ENCODE data around the gene INAFM2.

INAFM2 gene

DNA sequence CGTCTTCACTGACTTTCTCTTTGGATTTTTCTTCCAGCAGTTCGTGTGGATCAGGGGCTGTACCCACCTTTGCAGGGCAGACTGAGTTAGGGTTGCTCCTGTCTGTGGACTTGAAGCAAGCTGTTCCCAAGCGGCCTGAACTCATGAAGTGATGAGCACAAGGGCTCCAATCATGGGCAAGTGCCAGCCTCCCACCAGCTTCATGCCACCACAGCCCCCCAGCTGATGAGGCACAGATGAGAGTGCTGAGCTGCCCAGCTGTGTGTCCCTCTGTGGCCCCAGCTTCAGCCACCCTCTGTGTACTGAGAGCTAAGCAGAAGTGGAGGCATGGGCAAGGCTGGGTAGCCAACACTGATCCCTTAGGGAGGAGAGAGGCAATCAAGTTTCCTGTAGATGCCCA lies 12.5 kb upstream of the INAFM2 start:
- Histone ChIP-seq H3K36me3 (ENCODE audit: control insufficient read depth, insufficient read depth, low read length) (no peaks in the 10 kb centered on the region), H3K27me3 (ENCODE audit: control insufficient read depth, insufficient read depth, low read length) (peaks cover 22% of the 10 kb centered on the region), H3K9me3 (ENCODE audit: control insufficient read depth, insufficient read depth, low read length) (no peaks in the 10 kb centered on the region), H3K4me3 (ENCODE audit: low read depth, low read length) (no peak overlapping the region), H3K4me1 (ENCODE audit: control insufficient read depth, insufficient read depth, low read length) (peaks cover 20% of the 10 kb centered on the region), H3K9ac (ENCODE audit: low read depth, low read length) (no peak overlapping the region)

DNA sequence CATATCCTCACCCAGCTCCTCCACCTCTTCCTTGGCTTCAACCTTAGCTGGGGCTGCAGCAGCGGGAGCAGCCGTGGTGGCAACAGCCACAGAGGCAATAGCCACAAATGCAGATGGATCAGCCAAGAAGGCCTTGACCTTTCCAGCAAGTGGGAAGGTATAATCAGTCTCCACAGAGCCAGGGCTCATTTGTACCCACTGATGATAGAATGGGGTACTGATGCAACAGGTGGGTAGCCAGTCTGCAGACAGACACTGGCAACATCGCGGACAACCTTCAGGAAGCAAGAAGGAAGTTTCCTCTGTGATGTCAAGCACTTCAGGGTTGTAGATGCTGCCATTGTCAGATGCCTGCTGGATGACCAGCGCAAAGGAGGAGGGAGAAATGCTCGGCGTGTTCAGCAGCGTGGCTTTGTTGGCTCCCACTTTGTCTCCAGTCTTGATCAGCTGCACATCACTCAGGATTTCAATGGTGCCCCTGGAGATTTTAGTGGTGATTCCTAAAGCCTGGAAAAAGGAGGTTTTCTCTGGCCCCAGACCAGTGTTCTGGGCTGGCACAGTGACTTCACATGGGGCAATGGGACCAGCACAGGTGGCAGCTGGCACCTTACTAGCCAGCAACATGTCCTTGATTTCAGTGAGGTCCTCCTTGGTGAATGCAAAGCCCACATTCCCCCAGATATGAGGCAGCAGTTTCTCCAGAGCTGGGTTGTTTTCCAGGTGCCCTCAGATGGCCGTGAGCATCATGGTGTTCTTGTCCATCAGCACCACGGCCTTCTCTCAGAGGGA lies 10.9 kb upstream of the INAFM2 start:
- Histone ChIP-seq H3K9me3 (ENCODE audit: control insufficient read depth, insufficient read depth, low read length) (no peaks in the 10 kb centered on the region), H3K4me1 (ENCODE audit: control insufficient read depth, insufficient read depth, low read length) (peaks cover 13% of the 10 kb centered on the region), H3K9ac (ENCODE audit: low read depth, low read length) (no peak overlapping the region), H3K4me3 (ENCODE audit: low read depth, low read length) (no peak overlapping the region), H3K36me3 (ENCODE audit: control insufficient read depth, insufficient read depth, low read length) (no peaks in the 10 kb centered on the region), H3K27me3 (ENCODE audit: control insufficient read depth, insufficient read depth, low read length) (peaks cover 24% of the 10 kb centered on the region)

DNA sequence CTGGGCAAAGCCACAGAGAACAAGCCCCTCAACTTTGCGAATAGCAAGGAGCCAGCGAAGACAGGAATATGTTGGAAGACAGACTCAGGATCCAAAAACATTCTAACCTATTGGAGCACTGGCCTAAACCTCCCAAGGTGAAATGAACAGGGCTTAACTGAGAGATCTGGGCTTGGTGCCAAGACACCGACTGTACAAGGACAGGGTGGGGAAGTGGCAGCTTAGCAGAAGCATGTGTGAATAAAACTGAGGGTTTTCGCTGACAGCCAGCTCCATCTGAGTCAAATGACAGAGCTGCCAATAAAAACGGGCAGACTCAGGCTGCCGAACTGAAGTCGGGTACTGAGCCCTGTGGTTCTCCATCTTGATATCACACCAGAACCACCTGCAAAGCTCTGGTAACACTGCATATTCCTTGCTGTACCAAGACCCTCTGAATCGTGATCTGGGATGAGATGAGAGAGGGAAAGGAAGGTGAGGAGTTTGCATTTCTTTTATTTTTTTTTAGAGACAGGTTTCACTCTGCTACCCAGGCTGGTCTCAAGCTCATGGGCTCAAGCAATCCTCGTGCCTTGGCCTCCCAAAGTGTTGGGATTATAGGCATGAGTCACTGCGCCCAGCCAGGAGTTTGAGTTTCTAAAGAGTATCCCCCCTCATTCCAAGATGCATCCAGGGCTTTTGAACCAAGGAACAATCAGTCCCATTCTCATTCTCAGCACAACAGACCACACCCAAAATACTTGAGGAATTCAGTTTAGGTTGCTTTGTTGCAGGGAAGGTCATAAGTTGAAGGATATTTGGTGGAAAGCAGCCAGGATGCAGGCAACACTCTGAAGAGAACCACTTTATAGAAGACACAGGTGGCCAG lies 9.7 kb upstream of the INAFM2 start:
- Histone ChIP-seq H3K27me3 (ENCODE audit: control insufficient read depth, insufficient read depth, low read length) (peaks cover 24% of the 10 kb centered on the region), H3K9me3 (ENCODE audit: control insufficient read depth, insufficient read depth, low read length) (no peaks in the 10 kb centered on the region), H3K9ac (ENCODE audit: low read depth, low read length) (no peak overlapping the region), H3K4me3 (ENCODE audit: low read depth, low read length) (no peak overlapping the region), H3K4me1 (ENCODE audit: control insufficient read depth, insufficient read depth, low read length) (peaks cover 10% of the 10 kb centered on the region), H3K36me3 (ENCODE audit: control insufficient read depth, insufficient read depth, low read length) (no peaks in the 10 kb centered on the region)

DNA sequence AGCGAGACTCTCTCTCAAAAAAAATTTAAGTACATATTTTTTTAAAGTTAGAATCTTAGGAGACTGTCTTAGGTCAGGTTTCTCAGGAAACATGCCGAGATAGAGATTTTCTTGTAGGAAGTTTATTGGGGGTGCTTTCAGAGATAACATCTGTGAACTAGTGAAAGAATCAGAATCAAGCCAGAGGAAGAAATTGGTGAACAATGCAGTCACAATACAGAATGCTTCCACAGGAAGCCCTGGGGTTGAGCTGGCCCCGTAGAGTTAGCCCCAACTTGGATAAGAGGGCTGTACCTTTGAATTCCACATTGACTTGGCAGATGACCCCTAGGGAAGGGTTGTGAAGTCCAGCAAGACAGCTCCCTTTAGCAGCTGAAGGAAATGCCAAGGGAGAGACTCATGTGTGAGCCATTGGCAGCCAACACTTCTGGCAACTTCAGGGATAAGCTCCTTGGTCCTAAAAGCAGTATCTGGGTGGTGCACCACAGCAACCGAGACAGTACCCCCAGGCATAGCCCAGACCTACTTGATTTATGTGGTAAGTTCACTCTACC lies 8.7 kb upstream of the INAFM2 start:
- Histone ChIP-seq H3K4me3 (ENCODE audit: low read depth, low read length) (no peak overlapping the region), H3K4me1 (ENCODE audit: control insufficient read depth, insufficient read depth, low read length) (peaks cover 4% of the 10 kb centered on the region), H3K36me3 (ENCODE audit: control insufficient read depth, insufficient read depth, low read length) (no peaks in the 10 kb centered on the region), H3K9ac (ENCODE audit: low read depth, low read length) (no peak overlapping the region), H3K9me3 (ENCODE audit: control insufficient read depth, insufficient read depth, low read length) (no peaks in the 10 kb centered on the region), H3K27me3 (ENCODE audit: control insufficient read depth, insufficient read depth, low read length) (peaks cover 21% of the 10 kb centered on the region)

DNA sequence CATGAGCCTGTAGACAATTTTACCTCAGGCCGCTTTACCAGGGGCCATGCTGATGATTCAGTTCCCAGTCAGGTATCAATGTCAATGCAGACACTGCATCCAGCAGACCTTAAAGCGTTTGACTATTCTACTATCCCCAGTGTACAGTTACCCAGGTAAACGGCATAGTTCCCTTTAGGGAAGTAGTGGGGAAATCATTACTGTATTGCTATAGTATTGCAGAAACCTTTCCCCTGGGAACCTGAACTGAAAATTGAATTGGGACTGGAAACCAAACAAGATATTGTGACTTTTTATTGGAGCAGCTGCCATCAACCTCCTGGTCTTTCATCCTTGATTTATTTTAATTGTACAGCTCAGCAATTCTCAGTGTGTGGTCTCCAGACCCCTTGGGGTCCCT lies 6.6 kb upstream of the INAFM2 start:
- H3K9ac ChIP-seq (ENCODE audit: low read depth, low read length), result no peak overlapping the region
- H3K36me3 ChIP-seq (ENCODE audit: control insufficient read depth, insufficient read depth, low read length), result no peaks in the 10 kb centered on the region

DNA sequence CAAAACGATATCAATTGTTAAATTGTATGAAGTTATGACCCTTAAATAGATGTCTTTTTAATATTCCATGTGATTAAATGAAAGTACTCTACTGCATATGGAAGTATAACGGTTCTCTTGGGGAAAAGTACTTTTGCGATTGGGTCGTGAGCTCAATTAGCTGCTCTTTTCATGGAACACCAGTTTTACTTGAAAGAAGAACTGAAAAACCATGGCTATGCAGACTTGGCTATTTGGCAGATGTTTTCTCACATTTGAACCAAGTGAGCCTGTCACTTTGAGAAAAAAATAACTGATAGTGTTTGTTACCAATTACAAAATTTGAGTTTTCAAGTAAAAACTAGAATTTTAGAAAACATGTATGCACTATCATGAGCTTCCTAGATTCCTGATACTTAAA lies 5.9 kb upstream of the INAFM2 start:
- Histone ChIP-seq H3K4me1 (ENCODE audit: control insufficient read depth, insufficient read depth, low read length) (peaks cover 7% of the 10 kb centered on the region), H3K27me3 (ENCODE audit: control insufficient read depth, insufficient read depth, low read length) (peaks cover 17% of the 10 kb centered on the region), H3K4me3 (ENCODE audit: low read depth, low read length) (no peak overlapping the region), H3K9ac (ENCODE audit: low read depth, low read length) (no peak overlapping the region), H3K36me3 (ENCODE audit: control insufficient read depth, insufficient read depth, low read length) (no peaks in the 10 kb centered on the region), H3K9me3 (ENCODE audit: control insufficient read depth, insufficient read depth, low read length) (no peaks in the 10 kb centered on the region)

More for the DNA sequence above, 6.6 kb upstream of the INAFM2 start:
- no peak overlapping the region for H3K4me3 ChIP-seq (ENCODE audit: low read depth, low read length)
- peaks cover 4% of the 10 kb centered on the region for H3K4me1 ChIP-seq (ENCODE audit: control insufficient read depth, insufficient read depth, low read length)
- no peaks in the 10 kb centered on the region for H3K9me3 ChIP-seq (ENCODE audit: control insufficient read depth, insufficient read depth, low read length)
- peaks cover 10% of the 10 kb centered on the region for H3K27me3 ChIP-seq (ENCODE audit: control insufficient read depth, insufficient read depth, low read length)

DNA sequence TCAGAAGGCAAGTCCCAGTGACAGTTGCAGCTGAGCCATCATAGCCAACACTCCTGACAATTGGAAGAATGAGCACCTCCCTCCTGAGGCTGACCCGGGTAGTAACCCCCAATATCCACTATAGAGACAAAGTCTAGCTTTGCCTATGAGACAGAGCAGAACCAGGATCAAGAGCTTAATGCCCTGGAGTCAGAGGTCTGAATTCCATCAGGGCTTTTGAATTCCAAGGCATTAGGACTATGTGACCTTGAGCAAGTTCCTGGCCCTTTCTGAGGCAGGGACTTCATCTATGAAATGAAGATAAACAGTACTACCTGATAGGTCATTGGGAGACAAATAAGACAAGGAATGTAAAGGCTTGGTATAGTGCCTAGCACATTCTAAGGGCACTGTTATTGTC lies 3.1 kb upstream of the INAFM2 start:
- H3K27me3 ChIP-seq (ENCODE audit: control insufficient read depth, insufficient read depth, low read length), result peaks cover 22% of the 10 kb centered on the region
- H3K4me3 ChIP-seq (ENCODE audit: low read depth, low read length), result no peak overlapping the region
- no peaks in the 10 kb centered on the region for H3K36me3 ChIP-seq (ENCODE audit: control insufficient read depth, insufficient read depth, low read length)
- H3K9ac ChIP-seq (ENCODE audit: low read depth, low read length), result no peak overlapping the region
- no peaks in the 10 kb centered on the region for H3K9me3 ChIP-seq (ENCODE audit: control insufficient read depth, insufficient read depth, low read length)
- peaks cover 12% of the 10 kb centered on the region for H3K4me1 ChIP-seq (ENCODE audit: control insufficient read depth, insufficient read depth, low read length)

DNA sequence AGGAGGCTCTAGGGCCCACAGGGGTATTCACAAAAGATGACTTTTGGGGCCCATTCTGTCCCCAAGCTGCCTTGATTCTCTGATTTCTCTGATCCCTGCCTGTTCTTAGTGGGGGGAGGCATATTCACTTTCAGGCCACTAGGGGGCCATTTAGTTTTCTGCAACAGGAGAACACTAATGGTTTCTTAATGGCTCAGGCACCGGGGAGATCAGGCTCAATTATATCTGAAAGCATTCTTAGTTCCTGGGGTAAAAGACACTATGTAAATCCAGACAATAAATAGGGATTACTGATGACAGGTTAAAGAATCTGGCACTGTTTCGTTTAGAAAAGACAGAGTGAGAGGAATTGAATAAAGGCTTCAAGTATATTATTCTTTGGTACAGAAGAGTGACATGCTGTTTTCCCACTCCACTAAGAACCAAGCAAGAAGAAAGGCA lies 2.5 kb upstream of the INAFM2 start:
- H3K36me3 ChIP-seq (ENCODE audit: control insufficient read depth, insufficient read depth, low read length), result no peaks in the 10 kb centered on the region

DNA sequence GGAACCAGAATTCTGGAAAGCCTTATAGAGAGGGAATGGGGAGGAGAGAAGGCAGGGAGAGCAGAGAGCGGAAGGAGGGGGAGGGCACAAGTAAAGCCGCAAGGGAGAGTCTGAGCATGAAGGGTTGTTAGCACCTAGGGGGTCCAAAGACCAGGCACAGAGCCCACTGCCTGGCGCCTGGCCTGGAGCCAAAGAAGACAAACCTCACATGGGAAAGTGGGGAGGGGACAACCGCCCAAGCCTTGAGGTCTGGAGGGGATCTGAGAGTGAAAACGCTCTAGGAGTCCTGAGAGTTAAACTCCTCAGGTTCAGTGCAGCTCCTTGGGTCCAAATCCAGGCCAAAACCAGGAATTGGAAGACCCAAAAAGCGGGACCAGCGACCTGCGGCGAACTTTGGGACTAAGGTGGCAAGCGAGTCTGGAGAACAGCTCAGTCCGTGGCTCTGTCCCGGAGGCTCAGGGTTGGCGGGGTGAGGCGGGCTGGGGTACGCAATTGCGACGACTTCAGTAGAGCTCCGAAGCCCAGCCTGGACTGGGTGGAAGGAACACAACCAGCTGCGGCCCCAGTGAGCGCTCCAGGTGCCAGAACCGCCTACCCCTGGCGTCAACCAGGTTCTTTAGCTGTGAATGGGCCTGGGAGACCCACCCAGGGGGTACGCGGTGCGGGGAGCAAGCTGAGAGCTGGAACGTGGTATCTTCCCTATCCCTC lies 807 bp upstream of the INAFM2 start:
- H3K9me3 ChIP-seq (ENCODE audit: control insufficient read depth, insufficient read depth, low read length), result no peaks in the 10 kb centered on the region
- H3K9ac ChIP-seq (ENCODE audit: low read depth, low read length), result no peak overlapping the region
- peaks cover 21% of the 10 kb centered on the region for H3K4me1 ChIP-seq (ENCODE audit: control insufficient read depth, insufficient read depth, low read length)
- peak overlapping the region; percentile 64 for H3K4me3 ChIP-seq (ENCODE audit: low read depth, low read length)
- no peaks in the 10 kb centered on the region for H3K36me3 ChIP-seq (ENCODE audit: control insufficient read depth, insufficient read depth, low read length)
- peaks cover 25% of the 10 kb centered on the region for H3K27me3 ChIP-seq (ENCODE audit: control insufficient read depth, insufficient read depth, low read length)

More for the DNA sequence above, 2.5 kb upstream of the INAFM2 start:
- H3K4me3 ChIP-seq (ENCODE audit: low read depth, low read length), result no peak overlapping the region
- H3K9me3 ChIP-seq (ENCODE audit: control insufficient read depth, insufficient read depth, low read length), result no peaks in the 10 kb centered on the region
- peaks cover 26% of the 10 kb centered on the region for H3K27me3 ChIP-seq (ENCODE audit: control insufficient read depth, insufficient read depth, low read length)
- peaks cover 12% of the 10 kb centered on the region for H3K4me1 ChIP-seq (ENCODE audit: control insufficient read depth, insufficient read depth, low read length)
- H3K9ac ChIP-seq (ENCODE audit: low read depth, low read length), result no peak overlapping the region

DNA sequence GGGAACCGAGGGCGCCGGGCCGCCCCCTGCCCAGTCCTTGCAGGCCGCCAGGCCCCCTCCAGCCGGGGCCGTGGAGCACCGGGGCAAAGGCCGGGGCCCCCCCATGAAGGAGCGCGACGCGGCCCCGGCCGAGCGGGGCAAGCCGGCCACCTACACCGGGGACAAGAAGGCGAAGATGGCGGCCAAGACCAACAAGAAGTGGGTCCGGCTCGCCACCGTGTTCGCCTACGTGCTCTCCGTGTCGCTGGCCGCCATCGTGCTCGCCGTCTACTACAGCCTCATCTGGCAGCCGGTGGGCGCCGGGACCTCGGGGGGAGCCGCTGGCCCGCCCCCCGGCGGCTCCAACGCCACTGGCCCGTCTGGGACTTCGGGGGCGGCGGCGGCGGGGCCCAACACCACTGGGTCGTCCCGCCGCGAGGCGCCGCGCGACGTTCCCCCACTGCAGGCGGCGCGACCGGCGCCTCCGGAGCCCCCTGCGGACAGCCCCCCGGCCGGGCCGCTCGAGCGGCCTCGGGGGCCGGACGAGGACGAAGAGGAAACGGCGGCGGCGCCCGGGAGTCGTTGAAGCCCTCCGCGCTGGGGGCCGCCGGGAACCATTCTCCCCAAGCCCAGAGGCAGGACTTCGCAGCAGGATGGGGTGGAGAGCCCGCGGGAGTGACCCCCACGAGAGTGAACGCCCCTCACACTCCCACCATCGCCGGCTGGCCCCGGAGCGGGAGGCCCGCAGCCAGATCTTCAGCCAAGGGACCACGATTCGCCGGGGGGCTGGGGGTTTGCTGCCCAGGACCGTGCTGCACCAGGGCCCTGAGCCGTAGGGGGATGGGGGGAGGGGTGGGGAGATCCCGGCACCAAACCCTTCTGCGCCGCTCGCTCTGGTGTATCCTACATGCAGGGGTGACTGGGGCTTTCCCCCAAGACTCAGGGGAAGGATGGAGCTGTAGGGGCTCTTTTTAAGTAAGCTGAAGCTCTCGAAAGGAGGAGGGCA lies 753 bp downstream of the INAFM2 start:
- H3K9ac ChIP-seq (ENCODE audit: low read depth, low read length), result no peak overlapping the region
- peak overlapping the region; percentile 66 for H3K4me3 ChIP-seq (ENCODE audit: low read depth, low read length)
- peaks cover 25% of the 10 kb centered on the region for H3K27me3 ChIP-seq (ENCODE audit: control insufficient read depth, insufficient read depth, low read length)
- no peaks in the 10 kb centered on the region for H3K9me3 ChIP-seq (ENCODE audit: control insufficient read depth, insufficient read depth, low read length)
- H3K36me3 ChIP-seq (ENCODE audit: control insufficient read depth, insufficient read depth, low read length), result no peaks in the 10 kb centered on the region
- peaks cover 31% of the 10 kb centered on the region for H3K4me1 ChIP-seq (ENCODE audit: control insufficient read depth, insufficient read depth, low read length)

Data from iPS-15b (cell line).